Measurements from ENCODE around the gene CHST12. TPM values are rescaled to one million over a fixed set of nuclear protein-coding genes. Genes with fewer than 3 reads are reported as not detected.

CHST12 gene
- total RNA-seq: 2.6 and 7.1 TPM in 2 replicates

DNA sequence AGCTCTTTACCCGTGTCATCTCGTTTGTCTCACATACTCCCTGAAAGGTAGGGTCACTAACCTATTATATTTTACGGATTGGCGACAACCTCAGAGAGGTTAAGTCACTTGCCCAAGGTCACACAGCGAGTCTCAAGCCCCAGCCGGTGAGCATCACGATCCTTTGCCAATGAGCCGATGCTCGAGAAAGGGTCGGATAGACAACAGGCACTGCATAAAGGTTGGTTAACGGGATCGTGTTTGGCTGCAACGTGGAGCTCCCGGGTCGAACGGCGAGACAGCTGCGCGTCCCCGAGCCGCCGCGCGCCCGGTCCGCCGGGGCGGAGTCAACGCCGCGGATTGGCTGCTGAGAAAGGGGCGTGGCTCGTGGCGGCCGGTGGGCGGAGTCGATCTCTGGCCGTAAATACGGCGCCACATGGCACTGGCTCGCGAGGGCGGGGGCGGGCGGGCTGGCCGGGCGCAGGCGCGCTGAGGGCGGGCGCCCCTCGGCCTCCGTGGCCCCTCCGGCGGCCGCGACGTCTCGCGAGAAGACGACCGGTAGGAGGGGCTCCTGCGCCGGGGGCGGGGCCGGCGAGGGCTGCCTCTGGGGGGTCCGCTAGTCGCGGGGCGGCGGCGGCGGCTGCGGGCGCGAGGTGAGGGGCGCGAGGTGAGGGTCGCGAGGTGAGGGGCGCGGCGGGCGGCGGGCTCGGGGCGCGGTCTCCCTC, at the start of gene CHST12:
Gene CHST12 (plus strand): TSS at position 598 of the 704 bp plus-strand sequence. CDS start 29,029 bp downstream, outside the sequence.

DNA sequence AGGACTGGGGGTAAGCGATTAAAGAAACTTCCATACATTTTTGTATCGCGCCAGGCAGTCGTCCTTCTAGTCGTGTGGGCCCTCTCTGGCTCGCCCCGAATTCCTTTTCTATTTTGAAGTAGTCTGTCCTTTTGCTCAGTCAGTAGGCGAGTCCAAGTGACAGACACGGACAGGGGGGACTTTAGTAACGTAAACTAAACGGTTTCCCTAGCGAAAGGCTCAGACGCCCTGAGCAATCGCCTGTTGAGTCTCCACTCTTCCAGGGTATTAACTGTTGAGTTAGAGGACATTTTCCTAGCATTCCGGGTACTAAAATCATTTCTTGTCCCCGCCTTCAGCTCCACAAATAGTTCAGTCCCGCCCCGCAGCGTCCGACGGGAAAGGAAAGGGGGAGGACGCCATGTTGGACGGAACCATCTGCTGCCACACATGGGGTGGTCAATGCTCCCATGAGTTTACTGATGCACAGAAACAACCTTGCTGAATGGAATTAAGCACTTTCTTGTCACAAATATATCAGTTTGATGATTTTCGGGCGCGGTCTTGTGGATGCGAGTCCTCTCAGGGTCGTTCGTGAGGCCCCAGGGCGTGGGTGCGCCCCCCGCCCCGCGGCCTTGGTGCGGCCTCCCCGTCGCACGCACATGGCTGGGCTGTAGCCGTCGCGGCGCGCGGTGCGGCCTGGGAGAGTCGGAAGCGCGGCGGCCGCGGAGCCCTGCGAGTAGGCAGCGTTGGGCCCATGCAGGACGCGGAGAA, 49.0 kb upstream of the CHST12 start, which contains the start of gene EIF3B:
Gene EIF3B (plus strand): TSS at position 642 of the 753 bp plus-strand sequence. CDS start 95 bp downstream, at position 737.

GRCh38 chr7:2476298-2476697, 72.9 kb downstream of the CHST12 start, which contains the start of gene GRIFIN:
Gene GRIFIN (minus strand): TSS chr7:2476398. CDS start chr7:2476383, 15 bp downstream.

Other genes with a start within 250 kb of the CHST12 start
- gene MAD1L1, start 170.7 kb upstream of the CHST12 start, total RNA-seq: 55.9 and 76.3 TPM in 2 replicates
- 12.9 and 17.2 TPM in 2 replicates for gene MRM2, start 161.4 kb upstream of the CHST12 start, total RNA-seq
- gene NUDT1, start 161.4 kb upstream of the CHST12 start, total RNA-seq: 28.8 and 34.8 TPM in 2 replicates
- gene SNX8, start 89.2 kb upstream of the CHST12 start, total RNA-seq: 8.8 and 13.9 TPM in 2 replicates
- gene EIF3B, start 48.8 kb upstream of the CHST12 start, total RNA-seq: 154 and 207 TPM in 2 replicates
- gene GRIFIN, start 72.8 kb downstream of the CHST12 start, total RNA-seq: not detected in 2 replicates
- gene LFNG, start 116.2 kb downstream of the CHST12 start, total RNA-seq: 0.43 and 3.3 TPM in 2 replicates
- gene BRAT1, start 151.9 kb downstream of the CHST12 start, total RNA-seq: 15.4 and 23.3 TPM in 2 replicates
- 7.4 and 11.7 TPM in 2 replicates for gene IQCE, start 155.4 kb downstream of the CHST12 start, total RNA-seq
- gene TTYH3, start 228.4 kb downstream of the CHST12 start, total RNA-seq: 27.9 TPM in 2 replicates